ENCODE results near the gene POLR3G.

The POLR3G gene

DNA sequence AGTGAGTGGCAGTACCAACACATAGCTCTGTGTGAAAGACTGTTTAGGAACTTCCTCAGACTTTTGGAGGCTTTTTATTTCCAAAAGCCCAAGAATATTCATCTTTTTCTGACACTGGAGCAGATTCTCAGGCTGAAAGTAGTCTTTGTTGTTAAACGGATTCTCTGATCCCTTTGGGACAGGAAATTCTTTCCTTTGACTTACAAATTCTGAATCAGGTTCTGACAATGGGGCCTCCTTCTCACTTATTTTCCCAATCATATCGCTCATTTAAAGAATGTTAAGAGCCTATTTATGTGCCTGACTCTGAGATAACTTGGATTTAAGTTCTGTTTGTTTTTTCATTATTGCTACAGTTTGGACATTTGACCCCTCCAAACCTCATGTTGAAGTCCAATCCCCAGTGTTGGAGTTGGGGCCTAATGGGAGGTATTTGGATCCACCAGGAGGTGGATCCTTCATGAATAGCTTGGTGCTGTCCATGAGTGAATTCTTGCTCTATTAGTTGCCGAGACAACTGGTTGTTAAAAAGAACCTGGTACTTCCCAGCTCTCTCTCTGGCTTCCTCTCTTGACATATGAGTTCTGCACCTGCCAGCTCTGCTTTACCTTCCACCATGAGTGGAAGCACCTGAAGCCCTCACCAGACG lies 79.8 kb downstream of the POLR3G start:
- no peak for DNase-seq

DNA sequence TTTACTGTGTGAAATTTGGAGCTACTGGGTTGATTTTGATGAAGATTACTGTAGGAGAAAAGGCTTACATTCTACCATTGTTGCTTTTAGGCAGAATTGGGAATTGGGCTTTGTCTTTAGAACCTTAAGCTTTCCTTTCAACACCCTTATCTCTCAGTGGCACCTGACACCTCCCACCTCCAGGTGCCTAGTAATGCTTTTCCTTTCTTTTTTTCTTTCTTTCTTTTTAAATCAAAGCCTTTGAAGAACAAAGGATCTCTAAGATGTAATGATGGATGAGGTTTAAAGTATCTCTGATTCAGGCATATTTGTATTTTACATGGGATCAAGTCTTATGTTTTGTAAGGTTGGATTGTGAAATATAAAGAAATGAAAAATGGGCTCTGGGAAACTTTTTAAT lies 81.0 kb downstream of the POLR3G start:
- DNase-seq, result no peak

DNA sequence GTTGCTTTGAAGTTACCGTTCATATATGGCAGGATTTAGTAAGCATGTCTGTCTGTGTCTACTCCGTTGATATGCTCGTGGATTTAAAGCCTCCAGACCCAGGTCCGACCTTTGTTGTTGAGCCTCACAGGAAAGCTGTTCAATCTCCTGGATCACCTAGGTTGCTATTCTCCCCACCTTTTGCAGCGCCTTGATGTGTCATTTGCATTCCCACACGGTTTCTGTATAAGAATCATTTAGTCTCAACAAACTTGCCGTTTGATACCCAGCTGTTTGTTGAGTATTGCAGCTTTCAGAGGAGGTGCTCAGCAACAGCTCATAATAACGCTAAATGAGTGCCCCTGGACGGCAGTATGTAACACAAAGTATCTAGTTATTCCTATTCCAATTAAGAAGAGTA lies 82.7 kb downstream of the POLR3G start:
- DNase-seq, result no peak

DNA sequence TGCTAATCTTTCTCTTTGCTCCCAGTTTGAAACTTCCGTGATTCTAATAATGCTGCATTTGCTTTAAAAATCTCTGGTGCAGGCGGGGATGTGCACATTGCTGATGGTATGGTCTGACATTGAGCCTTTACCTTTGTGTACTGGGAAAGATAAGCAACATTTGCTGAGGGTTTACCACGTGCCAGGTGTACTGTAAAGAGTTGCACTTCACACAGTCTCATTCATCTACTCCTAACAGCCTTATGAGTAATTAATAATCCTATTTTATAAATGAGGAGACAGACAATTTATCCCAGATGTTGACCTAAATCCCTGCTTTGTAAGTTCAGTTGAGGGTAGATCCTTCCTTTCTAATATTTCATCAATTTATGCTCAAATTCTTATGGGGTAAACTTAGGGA lies 83.2 kb downstream of the POLR3G start:
- no peak for DNase-seq

DNA sequence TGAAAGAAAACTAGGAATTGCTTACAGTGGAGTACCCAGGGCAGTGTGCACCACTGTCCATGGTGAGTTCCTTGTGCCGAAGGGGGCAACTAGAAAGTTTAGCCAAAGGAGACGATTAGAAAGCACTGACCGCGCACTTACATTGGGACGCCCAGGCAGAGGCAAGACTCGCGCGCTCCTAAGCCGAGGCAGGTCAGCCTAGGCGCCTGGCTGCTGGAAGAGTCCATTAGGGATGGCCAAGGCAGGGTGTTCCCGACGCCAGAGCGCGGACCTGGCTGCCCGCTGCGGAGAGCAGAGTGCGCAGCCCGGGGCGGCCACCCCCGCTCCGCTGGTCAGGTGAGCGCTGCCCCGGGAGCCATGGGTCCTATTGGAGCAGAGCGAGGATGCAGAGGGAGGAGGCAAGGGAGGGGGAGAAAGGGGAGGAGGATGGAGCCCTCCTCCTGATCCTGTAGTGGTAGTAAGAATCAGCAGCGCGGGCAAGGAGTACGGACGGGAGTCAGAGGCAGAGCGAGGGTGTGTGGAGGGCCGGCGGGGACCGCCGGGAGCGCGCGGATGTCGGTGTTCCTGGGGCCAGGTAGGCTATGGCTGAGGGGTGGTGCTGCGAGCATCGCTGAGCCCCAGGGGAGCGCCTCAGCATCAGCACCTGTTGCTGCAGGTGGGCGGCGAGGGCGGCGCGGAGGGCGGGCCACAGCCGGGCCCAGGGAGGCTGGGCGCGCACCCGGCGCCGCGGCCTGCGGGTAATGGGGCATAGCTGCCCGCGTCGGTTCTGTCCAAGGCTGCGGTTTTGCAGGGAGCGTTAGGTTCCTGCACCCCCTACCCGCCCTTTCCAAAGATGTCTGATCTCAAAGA lies 83.9 kb downstream of the POLR3G start, which contains the start of gene ADGRV1:
Gene ADGRV1, plus strand, starts transcription at position 454 of the 849 bp plus-strand sequence. Its CDS starts 99 bp downstream, at position 553.
- no peak for DNase-seq

DNA sequence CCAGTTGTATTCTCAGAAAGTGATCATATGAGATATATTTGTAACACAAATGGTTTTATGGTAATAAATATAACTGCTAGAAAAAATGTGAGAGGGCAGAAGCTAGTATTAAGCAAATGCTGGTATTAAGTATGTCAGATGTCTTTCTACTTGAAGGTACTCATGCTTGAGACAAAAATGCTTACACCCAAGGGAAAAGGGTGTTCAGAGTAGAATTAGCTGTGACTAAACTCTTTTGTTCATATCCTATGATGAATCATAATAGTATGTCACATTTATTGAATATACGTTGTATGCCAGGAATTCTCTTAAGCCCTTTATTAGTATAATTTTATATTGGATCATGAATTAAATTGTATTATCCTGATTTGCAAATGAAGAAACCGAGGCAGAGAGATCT lies 86.1 kb downstream of the POLR3G start:
- no peak for DNase-seq

DNA sequence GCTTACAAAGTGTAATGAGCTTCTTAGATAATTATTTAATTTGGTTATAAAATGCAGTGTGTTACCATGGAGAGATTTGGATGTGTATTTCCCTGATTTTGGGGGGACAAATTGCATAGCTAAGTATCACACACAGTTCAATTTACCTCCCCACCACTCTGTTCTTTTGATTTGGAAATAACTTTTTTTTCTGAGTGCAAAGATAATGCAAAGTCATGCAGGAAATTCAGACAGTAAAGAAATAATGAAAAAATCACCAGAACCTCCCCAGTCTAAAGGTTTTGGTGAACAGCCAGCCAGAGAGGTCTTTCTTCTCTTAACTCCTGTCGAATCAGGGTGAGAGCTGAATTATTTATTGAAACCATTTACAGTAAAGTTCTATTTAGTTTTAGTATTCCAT lies 87.1 kb downstream of the POLR3G start:
- no peak for DNase-seq

DNA sequence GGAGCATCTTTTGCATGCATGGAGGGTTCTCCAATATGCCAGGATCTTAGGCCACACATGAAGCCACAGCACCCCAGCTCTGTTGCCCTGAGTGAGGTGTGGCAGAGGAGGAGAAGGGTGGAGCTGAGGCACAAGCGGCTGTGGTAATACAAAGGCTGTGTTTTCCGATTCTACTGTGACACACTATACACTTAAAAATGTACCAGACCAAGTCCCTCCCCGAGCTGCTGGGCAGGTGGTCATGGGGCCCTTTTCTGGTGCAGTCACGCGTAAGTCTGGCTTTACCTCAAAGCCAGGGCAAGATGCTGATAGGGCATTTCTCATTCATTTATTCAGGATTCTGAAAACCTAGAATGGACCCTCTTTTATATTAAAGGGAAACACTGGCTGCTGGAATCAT lies 87.7 kb downstream of the POLR3G start:
- no peak for DNase-seq

DNA sequence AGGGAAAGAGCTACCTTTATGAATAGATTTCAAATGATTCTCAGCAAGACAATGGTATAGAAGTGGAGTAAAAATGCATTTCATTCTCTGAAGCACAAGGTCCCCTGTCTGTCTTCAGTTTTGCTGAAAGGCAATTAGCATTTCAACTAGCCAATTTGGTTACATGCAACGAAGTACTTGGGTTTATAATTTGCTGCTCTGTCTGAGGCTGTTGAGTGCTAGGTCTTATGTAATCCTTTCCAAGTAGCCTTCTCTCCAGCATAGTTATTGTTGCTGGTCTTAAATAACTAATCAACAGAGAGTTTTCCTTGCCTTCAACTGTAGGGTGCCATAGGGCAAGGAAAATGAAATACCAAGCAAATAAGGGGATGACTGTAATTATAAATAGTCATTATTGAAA lies 88.4 kb downstream of the POLR3G start:
- DNase-seq, result no peak

All from activated CD4-positive, alpha-beta T cell treated with anti-CD3 and anti-CD28 coated beads, Interleukin-2, amount 50 U/mL, for 4 hours (primary cell).